ENCODE data around the gene CELSR1.

The CELSR1 gene

DNA sequence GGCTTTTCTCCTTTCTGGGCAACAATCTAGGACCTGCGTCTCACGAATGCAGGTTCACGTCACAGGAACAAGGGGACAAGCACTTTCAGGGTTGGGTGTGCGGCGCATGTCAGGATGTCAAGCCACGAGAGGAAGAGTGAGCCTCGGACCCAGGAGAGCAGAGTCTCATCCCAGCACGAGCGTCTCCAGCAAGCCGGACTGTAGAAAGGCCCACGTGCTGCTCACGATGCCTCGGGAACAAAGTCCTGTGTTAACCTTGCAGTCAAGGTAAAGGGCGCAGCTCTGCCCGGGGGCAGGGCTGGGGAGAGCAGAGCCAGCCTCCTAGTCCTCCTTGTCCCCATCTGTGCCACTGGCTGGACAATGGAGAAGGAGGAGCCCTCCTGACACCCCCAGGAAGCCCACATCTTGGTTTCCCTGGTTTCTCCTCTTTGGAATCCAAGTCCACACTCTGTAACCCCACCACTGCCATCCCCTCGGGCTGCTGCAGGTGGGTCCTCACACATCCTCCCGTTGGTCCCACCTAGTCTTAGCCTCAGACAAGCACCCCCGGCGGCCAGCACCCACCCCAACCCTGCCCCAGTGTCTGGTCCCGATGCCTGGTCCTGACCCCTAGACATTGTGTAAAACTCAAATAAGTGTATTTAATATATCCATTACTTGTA, 63.4 kb downstream of the CELSR1 start:
- Histone ChIP-seq H3K9me2 (replicated peaks; ENCODE audit: control insufficient read depth, low read length) (no peaks in the 10 kb centered on the region), H3K4me3 (ENCODE audit: low read length) (no peak overlapping the region), H3F3A (ENCODE audit: control insufficient read depth, insufficient read depth) (0 out of 2 replicates have a peak, but pooled peaks cover 3% of the 10 kb centered on the region), H4K20me1 (ENCODE audit: control insufficient read depth, insufficient read depth, low read depth, low read length) (no peaks in the 10 kb centered on the region), H3K27ac (ENCODE audit: low read depth, low read length) (no peak overlapping the region), H3K4me1 (ENCODE audit: control insufficient read depth, low read length) (peaks cover 10% of the 10 kb centered on the region), H3K79me2 (ENCODE audit: control insufficient read depth, low read length) (no peaks in the 10 kb centered on the region), H3K27me3 (ENCODE audit: control insufficient read depth, low read length) (no peaks in the 10 kb centered on the region), H3K9me3 (ENCODE audit: control insufficient read depth, insufficient read depth, low read length) (no peaks in the 10 kb centered on the region), H3K36me3 (ENCODE audit: control insufficient read depth, low read length) (no peaks in the 10 kb centered on the region), H3K4me2 (ENCODE audit: low read length) (no peak overlapping the region)
- no peak for TF ChIP-seq CTCF (IDR thresholded peaks at IDR 0.05; ENCODE audit: low read depth, low read length, poor library complexity, severe bottlenecking)
- no peak for TF ChIP-seq EZH2phosphoT487 (IDR thresholded peaks at IDR 0.05; ENCODE audit: borderline replicate concordance, low read length)

GRCh38 chr22:46473021-46473779, 64.2 kb downstream of the CELSR1 start:
- Histone ChIP-seq H4K20me1 (ENCODE audit: control insufficient read depth, insufficient read depth, low read depth, low read length) (no peaks in the 10 kb centered on the region), H3K4me1 (ENCODE audit: control insufficient read depth, low read length) (peaks cover 10% of the 10 kb centered on the region), H3K9me3 (ENCODE audit: control insufficient read depth, insufficient read depth, low read length) (no peaks in the 10 kb centered on the region), H3K4me3 (ENCODE audit: low read length) (no peak overlapping the region), H3K4me2 (ENCODE audit: low read length) (no peak overlapping the region), H3K9me2 (replicated peaks; ENCODE audit: control insufficient read depth, low read length) (no peaks in the 10 kb centered on the region), H3K27me3 (ENCODE audit: control insufficient read depth, low read length) (no peaks in the 10 kb centered on the region), H3K36me3 (ENCODE audit: control insufficient read depth, low read length) (no peaks in the 10 kb centered on the region), H3K27ac (ENCODE audit: low read depth, low read length) (no peak overlapping the region), H3K79me2 (ENCODE audit: control insufficient read depth, low read length) (no peaks in the 10 kb centered on the region), H3F3A (ENCODE audit: control insufficient read depth, insufficient read depth) (0 out of 2 replicates have a peak, but pooled peaks cover 3% of the 10 kb centered on the region)
- TF ChIP-seq EZH2phosphoT487 (IDR thresholded peaks at IDR 0.05; ENCODE audit: borderline replicate concordance, low read length) (no peak), CTCF (IDR thresholded peaks at IDR 0.05; ENCODE audit: low read depth, low read length, poor library complexity, severe bottlenecking) (no peak)

DNA sequence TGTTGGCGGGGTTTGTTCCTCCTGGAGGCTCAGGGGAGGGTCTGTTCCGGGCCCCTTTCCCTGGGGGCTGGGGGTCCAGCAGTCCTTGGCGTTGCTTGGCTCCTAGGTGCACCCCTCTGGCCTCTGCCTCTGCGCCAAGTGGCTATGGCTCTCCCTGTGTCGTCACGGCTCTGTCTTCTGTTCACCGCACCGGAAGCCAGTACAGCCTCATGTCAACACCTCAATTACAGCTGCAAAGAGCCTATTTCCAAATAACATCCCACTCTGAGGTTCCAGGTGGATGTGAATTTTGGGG, 64.8 kb downstream of the CELSR1 start:
- H3F3A ChIP-seq (ENCODE audit: control insufficient read depth, insufficient read depth), result 0 out of 2 replicates have a peak, but pooled peaks cover 3% of the 10 kb centered on the region
- peaks cover 10% of the 10 kb centered on the region for H3K4me1 ChIP-seq (ENCODE audit: control insufficient read depth, low read length)
- no peaks in the 10 kb centered on the region for H4K20me1 ChIP-seq (ENCODE audit: control insufficient read depth, insufficient read depth, low read depth, low read length)
- no peaks in the 10 kb centered on the region for H3K9me3 ChIP-seq (ENCODE audit: control insufficient read depth, insufficient read depth, low read length)
- H3K36me3 ChIP-seq (ENCODE audit: control insufficient read depth, low read length), result no peaks in the 10 kb centered on the region
- H3K4me3 ChIP-seq (ENCODE audit: low read length), result no peak overlapping the region
- no peaks in the 10 kb centered on the region for H3K79me2 ChIP-seq (ENCODE audit: control insufficient read depth, low read length)
- no peaks in the 10 kb centered on the region for H3K9me2 ChIP-seq (replicated peaks; ENCODE audit: control insufficient read depth, low read length)
- H3K27me3 ChIP-seq (ENCODE audit: control insufficient read depth, low read length), result no peaks in the 10 kb centered on the region
- no peak overlapping the region for H3K4me2 ChIP-seq (ENCODE audit: low read length)
- H3K27ac ChIP-seq (ENCODE audit: low read depth, low read length), result no peak overlapping the region
- TF ChIP-seq EZH2phosphoT487 (IDR thresholded peaks at IDR 0.05; ENCODE audit: borderline replicate concordance, low read length) (no peak), CTCF (IDR thresholded peaks at IDR 0.05; ENCODE audit: low read depth, low read length, poor library complexity, severe bottlenecking) (no peak)

All from DOHH2 (cell line).